ENCODE data around the gene CMTM5.

Gene CMTM5

GRCh38 chr14:23376482-23377197, at the start of gene CMTM5:
Gene CMTM5, plus strand, starts transcription at chr14:23377046. Its CDS starts 206 bp downstream, at chr14:23377252.
- DNase-seq (ENCODE audit: low spot score): no peak

- peak; percentile 79 for DNase-seq (ENCODE audit: low spot score)
Observed at GRCh38 chr14:23327947-23328744, 48.7 kb upstream of the CMTM5 start.

- DNase-seq (ENCODE audit: low spot score): no peak
Observed at GRCh38 chr14:23335623-23336022, 41.2 kb upstream of the CMTM5 start.

GRCh38 chr14:23339506-23340268, 37.2 kb upstream of the CMTM5 start:
- DNase-seq (ENCODE audit: low spot score): no peak

GRCh38 chr14:23344481-23344880, 32.4 kb upstream of the CMTM5 start:
- DNase-seq (ENCODE audit: low spot score): no peak

GRCh38 chr14:23345987-23346692, 30.7 kb upstream of the CMTM5 start:
- no peak for DNase-seq (ENCODE audit: low spot score)

GRCh38 chr14:23346693-23347405, 30.0 kb upstream of the CMTM5 start:
- DNase-seq (ENCODE audit: low spot score): no peak

GRCh38 chr14:23347406-23348296, 29.2 kb upstream of the CMTM5 start:
- no peak for DNase-seq (ENCODE audit: low spot score)

GRCh38 chr14:23348297-23348655, 28.6 kb upstream of the CMTM5 start:
- DNase-seq (ENCODE audit: low spot score): no peak

- DNase-seq (ENCODE audit: low spot score): no peak
Observed at GRCh38 chr14:23349156-23349845, 27.5 kb upstream of the CMTM5 start.

GRCh38 chr14:23351681-23352505, 25.0 kb upstream of the CMTM5 start:
- no peak for DNase-seq (ENCODE audit: low spot score)

GRCh38 chr14:23352506-23353432, 24.1 kb upstream of the CMTM5 start, which contains the start of gene SLC22A17:
Gene SLC22A17, minus strand, starts transcription at chr14:23352887.
- DNase-seq (ENCODE audit: low spot score): peak; percentile 28

- no peak for DNase-seq (ENCODE audit: low spot score)
Observed at GRCh38 chr14:23353433-23353780, 23.4 kb upstream of the CMTM5 start.

- DNase-seq (ENCODE audit: low spot score): no peak
Observed at GRCh38 chr14:23354990-23355389, 21.9 kb upstream of the CMTM5 start.

- no peak for DNase-seq (ENCODE audit: low spot score)
Observed at GRCh38 chr14:23355871-23356435, 20.9 kb upstream of the CMTM5 start.

GRCh38 chr14:23356662-23357061, 20.2 kb upstream of the CMTM5 start:
- no peak for DNase-seq (ENCODE audit: low spot score)

GRCh38 chr14:23357261-23357660, 19.6 kb upstream of the CMTM5 start:
- no peak for DNase-seq (ENCODE audit: low spot score)

All from CD4-positive, alpha-beta T cell treated with Interleukin-2 at 100 ng/mL for 4 hours (primary cell).